GM12801 (cell line): ENCODE measurements around the gene MAML3.

ENCODE experiments used
- CTCF ChIP-seq: IDR thresholded peaks from one replicate; pipeline ENCODE4 v1.5.1; 2011; ENCODE audit warnings: control low read depth; ENCODE audit not compliant: insufficient read length; ENCODE audit errors: extremely low read depth

The MAML3 gene

GRCh38 chr4:140150636-140150885 lies 3.4 kb downstream of the MAML3 start:
- TF ChIP-seq CTCF, result no peak

GRCh38 chr4:140149846-140150635 lies 3.9 kb downstream of the MAML3 start:
- TF ChIP-seq CTCF, result no peak

- TF ChIP-seq CTCF, result no peak
Observed at GRCh38 chr4:140144050-140144449, 9.9 kb downstream of the MAML3 start.

DNA sequence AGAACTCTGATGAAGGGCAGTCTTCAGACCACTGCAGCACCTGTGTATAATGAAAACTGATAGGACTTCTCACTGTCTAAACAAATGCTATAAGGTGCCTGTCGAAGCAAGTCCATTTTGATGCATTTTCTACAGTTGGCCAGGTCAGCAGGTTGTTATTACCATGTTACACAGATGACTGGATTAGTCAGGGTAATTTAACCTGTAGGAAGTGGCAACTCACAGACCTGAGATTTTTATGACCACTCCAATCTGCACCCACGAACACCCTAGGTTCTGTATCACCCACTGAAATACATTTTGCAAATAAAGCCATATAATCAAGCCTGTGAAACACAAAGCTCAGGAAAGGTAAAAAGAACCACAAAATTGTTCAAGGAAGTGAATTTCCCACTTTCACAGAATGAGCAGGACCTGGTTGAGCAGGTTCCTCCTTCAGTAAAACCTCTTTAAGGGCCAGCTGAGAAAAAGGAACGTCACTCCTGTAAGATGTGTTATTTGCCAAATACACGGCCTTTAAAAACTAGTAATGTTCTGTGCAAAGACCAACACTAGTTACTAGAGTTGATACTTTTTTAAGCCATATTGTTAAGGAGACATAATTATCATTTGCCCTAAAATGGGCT lies 12.7 kb downstream of the MAML3 start:
- TF ChIP-seq CTCF, result no peak

DNA sequence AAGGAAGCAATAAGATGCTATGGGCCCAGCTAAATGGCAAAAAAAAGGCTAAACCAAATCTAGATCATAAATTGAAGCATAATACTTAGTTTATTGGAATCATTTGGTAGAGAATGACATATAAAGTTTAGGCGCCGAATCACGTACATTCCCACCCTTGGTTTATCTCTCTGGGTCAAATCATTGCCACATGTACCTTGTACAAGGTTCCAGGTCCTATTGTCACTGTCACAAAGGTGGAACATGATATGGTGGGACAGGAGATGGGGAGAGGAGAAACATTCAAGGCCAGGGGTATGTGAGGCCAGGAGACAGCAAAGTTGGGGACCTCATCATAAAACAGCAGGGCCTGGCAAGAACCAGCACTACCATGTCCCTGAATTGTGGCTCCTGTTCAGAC lies 13.4 kb downstream of the MAML3 start:
- no peak for TF ChIP-seq CTCF

DNA sequence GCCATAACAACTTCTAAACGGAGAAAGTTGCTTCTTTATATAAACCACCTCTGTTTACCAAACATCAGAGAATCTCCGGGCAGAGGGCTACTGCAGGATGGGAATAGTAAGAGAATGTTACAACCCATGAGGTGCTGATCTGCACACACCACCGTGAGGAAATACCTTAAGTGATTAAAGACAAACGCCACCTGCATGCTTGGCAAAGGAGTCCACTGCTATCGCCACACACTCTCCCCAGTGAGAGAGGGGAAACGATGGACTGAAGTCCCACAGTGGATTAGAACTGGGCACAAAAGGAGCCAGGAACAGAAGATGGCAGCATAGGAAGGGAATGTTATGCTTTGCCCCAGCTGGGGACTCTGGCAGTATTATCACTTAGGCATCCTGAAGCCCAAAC lies 15.6 kb downstream of the MAML3 start:
- TF ChIP-seq CTCF, result no peak

DNA sequence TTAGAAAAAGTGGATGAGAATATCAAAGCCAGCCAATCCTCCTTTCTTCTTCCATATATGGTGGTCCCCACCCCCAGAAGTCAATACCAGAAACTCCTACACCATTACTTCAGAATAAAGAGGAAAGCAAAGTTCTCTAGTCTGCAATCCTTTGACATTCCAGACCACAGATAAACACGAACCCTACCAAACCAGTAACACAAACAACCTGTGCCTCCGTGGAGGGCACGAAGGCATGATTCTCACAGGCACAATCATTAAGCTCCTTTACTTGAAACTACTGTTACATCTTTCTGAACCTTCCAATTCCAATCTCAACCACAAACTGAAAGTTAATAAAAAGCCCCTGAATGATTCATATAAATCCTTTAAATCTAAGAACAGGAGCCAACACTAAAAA lies 16.3 kb downstream of the MAML3 start:
- no peak for TF ChIP-seq CTCF
